ENCODE data around the gene ZNF555.

DNA sequence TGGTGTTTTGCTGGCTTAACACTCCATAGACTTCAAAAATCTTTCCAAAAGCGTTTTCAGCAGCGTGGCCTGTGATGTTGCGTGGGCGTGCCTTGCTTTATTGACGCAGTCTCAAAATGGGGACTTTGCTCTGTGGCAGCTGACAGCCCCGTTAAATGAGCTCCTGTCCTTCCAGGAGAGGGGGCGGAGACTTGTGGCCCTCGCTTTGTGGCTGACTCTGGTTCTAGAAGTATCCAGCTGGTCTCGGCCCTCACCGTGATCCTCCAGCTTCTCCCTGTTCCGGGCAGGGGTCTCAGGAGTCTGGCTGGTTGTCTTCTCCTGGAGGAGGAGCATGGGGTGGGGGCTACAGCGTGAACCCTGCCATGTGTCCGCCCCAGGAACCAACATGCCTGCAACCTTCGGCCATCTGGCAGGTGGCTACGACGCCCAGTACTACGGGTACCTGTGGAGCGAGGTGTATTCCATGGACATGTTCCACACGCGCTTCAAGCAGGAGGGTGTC lies 30.0 kb upstream of the ZNF555 start:
- TF ChIP-seq POLR2A (IDR thresholded peaks at IDR 0.05; ENCODE audit: low read length) (no peak), GATA1 (IDR thresholded peaks at IDR 0.05; ENCODE audit: low read depth, low read length) (no peak)
